HG03103 (cell line): ENCODE data around the gene IGLL1.

Experiments used
- ATAC-seq: cut with Tn5 transposase; IDR thresholded peaks from one replicate; pipeline ENCODE4 v1.9.1; 2021; ENCODE audit warnings: low read depth; ENCODE audit not compliant: unreplicated experiment

Gene IGLL1

DNA sequence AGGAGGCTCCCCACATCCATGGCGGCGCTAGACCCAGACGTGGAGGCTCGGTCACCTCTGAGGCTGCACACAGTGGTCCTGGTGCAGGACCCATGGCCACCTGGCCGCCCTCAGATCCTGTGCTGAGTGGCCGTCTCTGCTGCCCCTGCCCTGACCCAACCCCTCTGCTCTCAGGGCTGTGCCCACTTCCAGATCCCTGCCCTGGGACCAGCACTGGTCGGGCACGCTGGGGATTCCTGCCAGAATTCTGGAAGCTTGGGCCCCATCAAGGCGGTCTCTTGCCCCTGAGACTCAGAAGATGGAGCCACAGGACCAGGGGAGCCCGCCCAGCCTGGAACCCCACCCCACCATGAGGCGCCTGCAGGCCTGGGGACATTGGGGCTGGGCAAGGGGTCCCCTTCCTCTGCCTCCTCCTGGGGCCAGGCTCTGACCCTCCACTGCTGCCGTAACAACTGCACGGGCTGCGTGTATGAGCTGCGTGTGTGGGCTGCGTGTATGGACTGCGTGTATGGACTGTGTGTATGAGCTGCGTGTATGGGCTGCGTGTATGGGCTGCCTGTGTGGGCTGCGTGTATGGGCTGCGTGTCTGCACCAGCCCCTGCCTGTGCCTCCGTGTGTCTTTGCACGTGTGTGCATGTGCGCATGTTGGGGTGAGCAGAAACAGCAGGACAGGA is 48.7 kb downstream of the IGLL1 start:
- no peak for ATAC-seq

GRCh38 chr22:23530766-23531282 is 49.3 kb downstream of the IGLL1 start:
- no peak for ATAC-seq

DNA sequence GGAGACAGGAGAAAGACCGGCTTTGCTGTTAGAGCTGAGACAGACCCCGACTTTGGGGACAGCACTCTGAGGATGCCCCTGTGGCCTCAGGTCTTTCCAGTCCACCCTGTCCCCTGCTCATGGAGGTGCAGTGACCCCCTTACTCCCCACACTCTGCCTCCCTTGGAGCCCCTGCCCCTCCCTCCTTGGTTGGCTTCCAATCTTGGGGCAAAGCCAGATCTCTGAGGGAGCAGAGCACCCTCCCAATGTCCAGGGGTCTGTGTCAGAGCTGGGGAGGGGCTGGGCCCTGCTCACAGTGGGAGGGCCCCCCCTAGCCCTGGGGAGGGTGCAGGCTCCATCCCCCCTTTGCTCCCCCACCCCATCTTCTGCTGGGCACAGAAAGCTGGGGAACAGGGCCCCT is 50.0 kb downstream of the IGLL1 start:
- no peak for ATAC-seq

DNA sequence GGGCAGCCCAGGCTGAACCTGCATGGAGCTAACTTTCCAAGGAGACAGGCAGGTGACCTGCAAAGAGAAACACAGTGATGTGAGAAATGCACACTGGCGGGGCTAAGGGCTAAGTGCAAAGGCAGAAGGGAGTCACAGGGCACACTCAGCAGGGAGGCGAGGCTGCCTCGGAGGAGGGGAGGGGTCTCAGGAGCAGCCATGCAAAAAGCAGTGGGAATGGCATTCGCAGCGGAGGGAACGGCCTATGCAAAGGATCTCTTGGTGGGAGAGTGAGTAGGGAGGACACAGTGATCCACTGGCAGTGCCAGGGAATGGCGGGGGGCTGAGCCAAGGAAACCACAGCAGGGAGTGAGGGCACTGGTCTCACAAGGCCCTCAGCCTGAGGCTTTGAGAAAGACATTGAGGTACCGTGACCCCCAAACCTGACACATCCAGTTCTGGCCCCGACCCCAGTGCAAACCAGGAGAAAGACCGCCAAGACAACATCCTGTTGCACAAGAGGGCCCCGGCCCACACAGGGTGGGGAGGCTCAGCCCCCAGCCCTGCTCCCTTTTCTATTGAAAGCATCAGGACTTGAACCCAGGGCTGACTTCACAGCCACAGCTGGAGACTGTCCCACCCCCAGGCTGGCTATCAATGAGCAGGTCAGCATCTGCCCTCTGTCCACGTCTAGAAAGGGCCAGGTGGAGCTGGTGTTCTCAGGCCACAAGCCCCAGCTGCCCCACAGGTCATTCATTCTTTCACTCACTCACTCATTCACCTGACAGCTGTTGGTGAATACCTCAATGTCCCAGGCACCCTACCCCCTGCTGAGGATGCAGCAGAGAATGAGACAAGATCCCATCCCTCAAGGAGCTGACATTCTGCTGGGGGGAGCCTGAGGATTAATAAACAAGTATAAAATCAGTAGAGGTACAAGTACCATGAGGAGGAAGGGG is 50.7 kb downstream of the IGLL1 start:
- ATAC-seq = no peak

- ATAC-seq = no peak
Observed at GRCh38 chr22:23527971-23528740, 51.9 kb downstream of the IGLL1 start.

- no peak for ATAC-seq
Observed at GRCh38 chr22:23526596-23527316, 53.3 kb downstream of the IGLL1 start.

GRCh38 chr22:23525510-23525909 is 54.6 kb downstream of the IGLL1 start:
- ATAC-seq = no peak

- no peak for ATAC-seq
Observed at GRCh38 chr22:23524226-23524625, 55.9 kb downstream of the IGLL1 start.

GRCh38 chr22:23523713-23524112 is 56.4 kb downstream of the IGLL1 start:
- no peak for ATAC-seq
